GM12878 (cell line): ENCODE measurements around the gene SCYL1. TPM values are rescaled to one million over a fixed set of nuclear protein-coding genes. Genes with fewer than 3 reads are reported as not detected.

Source experiments
- CHD4 ChIP-seq: fragments of 200-600 bp; sonication (generic); IDR thresholded peaks from 2 replicates; pipeline ENCODE4 v1.6.1; 2016; ENCODE audit warnings: mild to moderate bottlenecking
- E2F8 ChIP-seq: fragments of 450-650 bp; IDR thresholded peaks from 2 replicates; pipeline ENCODE4 v1.6.1; 2018; ENCODE audit warnings: mild to moderate bottlenecking, low read depth, moderate library complexity; ENCODE audit not compliant: partially characterized antibody
- HCFC1 ChIP-seq: fragments of 150-350 bp; IDR thresholded peaks from 2 replicates; pipeline ENCODE4 v1.6.1; 2014; ENCODE audit warnings: low read length
- HDGF ChIP-seq: fragments of 450-650 bp; IDR thresholded peaks from 2 replicates; pipeline ENCODE4 v1.6.1; 2016; ENCODE audit warnings: antibody characterized with exemption
- JUNB ChIP-seq: IDR thresholded peaks from 2 replicates; pipeline ENCODE4 v1.6.1; 2016; ENCODE audit warnings: antibody characterized with exemption, mild to moderate bottlenecking
- MEF2B ChIP-seq: fragments of 450-650 bp; IDR thresholded peaks from 2 replicates; pipeline ENCODE4 v1.6.1; 2018; ENCODE audit warnings: mild to moderate bottlenecking, moderate library complexity; ENCODE audit not compliant: partially characterized antibody, poor library complexity, severe bottlenecking
- PBX3 ChIP-seq: IDR thresholded peaks from 2 replicates; pipeline ENCODE4 v1.6.1; 2011; ENCODE audit warnings: mild to moderate bottlenecking, low read depth, low read length, moderate library complexity; ENCODE audit not compliant: insufficient replicate concordance
- POLR2A ChIP-seq: IDR thresholded peaks from 2 replicates; pipeline ENCODE4 v1.6.1; 2011; ENCODE audit warnings: low read depth, mild to moderate bottlenecking, low read length
- RB1 ChIP-seq: fragments of 450-650 bp; formaldehyde crosslinking; IDR thresholded peaks from 2 replicates; pipeline ENCODE4 v1.6.1; 2017; ENCODE audit warnings: mild to moderate bottlenecking, borderline replicate concordance
- SMAD5 ChIP-seq: IDR thresholded peaks from 2 replicates; pipeline ENCODE4 v1.6.1; 2016; ENCODE audit warnings: antibody characterized with exemption, low read depth
- SREBF1 ChIP-seq: IDR thresholded peaks from 2 replicates; pipeline ENCODE4 v1.6.1; 2012; ENCODE audit warnings: mild to moderate bottlenecking, low read length
- TBL1XR1 ChIP-seq: IDR thresholded peaks from 2 replicates; pipeline ENCODE4 v1.6.1; 2012; ENCODE audit warnings: low read depth, low read length, improper control_type of control experiment
- WRNIP1 ChIP-seq: IDR thresholded peaks from 2 replicates; pipeline ENCODE4 v1.6.1; 2011; ENCODE audit warnings: low read depth, low read length, improper control_type of control experiment, borderline replicate concordance
- ZBED1 ChIP-seq: IDR thresholded peaks from 2 replicates; pipeline ENCODE4 v1.6.1; 2016; ENCODE audit warnings: borderline replicate concordance
- polyA plus RNA-seq, 11 experiments: library from polyadenylated mRNA; depleted of rRNA in 4 of 11; unstranded in 6 of 11; stranded (reverse) in 5 of 11; fragments of >200 nt; fragmentation: Nextera tagmentation in 4 of 11; fragmentation: Illumina TruSeq in 1 of 11; extraction: Ambion mirVana in 4 of 11; extraction: Trizol in 1 of 11; gene quantifications; 1 replicate in 1 of 11; 2 replicates in 10 of 11; pipeline versions ENCODE4 v1.2.1 to v1.2.3, GENCODE V29; 2011 to 2016; ENCODE audit warnings: inconsistent platforms in 2 of 11, missing spikeins in 2 of 11, low read depth in 1 of 11
- total RNA-seq, 4 experiments: library from RNA; depleted of rRNA in 3 of 4; stranded (reverse); fragments of >200 nt in 3 of 4; fragmentation: Illumina TruSeq in 1 of 4; extraction: Trizol in 1 of 4; gene quantifications; 2 replicates each; pipeline versions ENCODE4 v1.2.1 to v1.2.3, GENCODE V29; 2013 to 2021
- TF ChIP-seq, protein P1 (sequence below): IDR thresholded peaks from 2 replicates; pipeline ENCODE4 v1.6.1; 2012; ENCODE audit warnings: mild to moderate bottlenecking, low read depth, low read length
- TF ChIP-seq, protein P2 (sequence below): fragments of 450-650 bp; IDR thresholded peaks from 2 replicates; pipeline ENCODE4 v1.6.1; 2017; ENCODE audit warnings: mild to moderate bottlenecking, moderate library complexity
- TF ChIP-seq, protein P3 (sequence below): fragments of 450-650 bp; IDR thresholded peaks from 2 replicates; pipeline ENCODE4 v1.6.1; 2014; ENCODE audit warnings: mild to moderate bottlenecking

SCYL1 gene
- total and polyA plus RNA-seq, 10 of the 15 experiments (the other 5 are each of a cell fraction or from before 2014, with no cell fraction given): 0.80 to 82.7 (median 51.2) TPM

DNA sequence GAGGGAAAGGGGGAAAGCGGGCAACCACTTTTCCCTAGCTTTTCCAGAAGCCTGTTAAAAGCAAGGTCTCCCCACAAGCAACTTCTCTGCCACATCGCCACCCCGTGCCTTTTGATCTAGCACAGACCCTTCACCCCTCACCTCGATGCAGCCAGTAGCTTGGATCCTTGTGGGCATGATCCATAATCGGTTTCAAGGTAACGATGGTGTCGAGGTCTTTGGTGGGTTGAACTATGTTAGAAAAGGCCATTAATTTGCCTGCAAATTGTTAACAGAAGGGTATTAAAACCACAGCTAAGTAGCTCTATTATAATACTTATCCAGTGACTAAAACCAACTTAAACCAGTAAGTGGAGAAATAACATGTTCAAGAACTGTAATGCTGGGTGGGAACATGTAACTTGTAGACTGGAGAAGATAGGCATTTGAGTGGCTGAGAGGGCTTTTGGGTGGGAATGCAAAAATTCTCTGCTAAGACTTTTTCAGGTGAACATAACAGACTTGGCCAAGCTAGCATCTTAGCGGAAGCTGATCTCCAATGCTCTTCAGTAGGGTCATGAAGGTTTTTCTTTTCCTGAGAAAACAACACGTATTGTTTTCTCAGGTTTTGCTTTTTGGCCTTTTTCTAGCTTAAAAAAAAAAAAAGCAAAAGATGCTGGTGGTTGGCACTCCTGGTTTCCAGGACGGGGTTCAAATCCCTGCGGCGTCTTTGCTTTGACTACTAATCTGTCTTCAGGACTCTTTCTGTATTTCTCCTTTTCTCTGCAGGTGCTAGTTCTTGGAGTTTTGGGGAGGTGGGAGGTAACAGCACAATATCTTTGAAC is 19.2 kb upstream of the SCYL1 start (continued):
- TF ChIP-seq JUNB (no peak), POLR2A (peak; percentile 91), WRNIP1 (0 out of 2 replicates have a peak, but pooled peaks have one; percentile 55), RB1 (no peak), SMAD5 (peak; percentile 43; the same call in 1 of the 2 replicates), HCFC1 (no peak), PBX3 (peak; percentile 22), HDGF (no peak), MEF2B (no peak), TBL1XR1 (no peak; the same call in 1 of the 2 replicates), ZBED1 (peak; percentile 12; the same call in 1 of the 2 replicates), E2F8 (no peak), SREBF1 (no peak), CHD4 (no peak)
- TF ChIP-seq, protein P1, sequence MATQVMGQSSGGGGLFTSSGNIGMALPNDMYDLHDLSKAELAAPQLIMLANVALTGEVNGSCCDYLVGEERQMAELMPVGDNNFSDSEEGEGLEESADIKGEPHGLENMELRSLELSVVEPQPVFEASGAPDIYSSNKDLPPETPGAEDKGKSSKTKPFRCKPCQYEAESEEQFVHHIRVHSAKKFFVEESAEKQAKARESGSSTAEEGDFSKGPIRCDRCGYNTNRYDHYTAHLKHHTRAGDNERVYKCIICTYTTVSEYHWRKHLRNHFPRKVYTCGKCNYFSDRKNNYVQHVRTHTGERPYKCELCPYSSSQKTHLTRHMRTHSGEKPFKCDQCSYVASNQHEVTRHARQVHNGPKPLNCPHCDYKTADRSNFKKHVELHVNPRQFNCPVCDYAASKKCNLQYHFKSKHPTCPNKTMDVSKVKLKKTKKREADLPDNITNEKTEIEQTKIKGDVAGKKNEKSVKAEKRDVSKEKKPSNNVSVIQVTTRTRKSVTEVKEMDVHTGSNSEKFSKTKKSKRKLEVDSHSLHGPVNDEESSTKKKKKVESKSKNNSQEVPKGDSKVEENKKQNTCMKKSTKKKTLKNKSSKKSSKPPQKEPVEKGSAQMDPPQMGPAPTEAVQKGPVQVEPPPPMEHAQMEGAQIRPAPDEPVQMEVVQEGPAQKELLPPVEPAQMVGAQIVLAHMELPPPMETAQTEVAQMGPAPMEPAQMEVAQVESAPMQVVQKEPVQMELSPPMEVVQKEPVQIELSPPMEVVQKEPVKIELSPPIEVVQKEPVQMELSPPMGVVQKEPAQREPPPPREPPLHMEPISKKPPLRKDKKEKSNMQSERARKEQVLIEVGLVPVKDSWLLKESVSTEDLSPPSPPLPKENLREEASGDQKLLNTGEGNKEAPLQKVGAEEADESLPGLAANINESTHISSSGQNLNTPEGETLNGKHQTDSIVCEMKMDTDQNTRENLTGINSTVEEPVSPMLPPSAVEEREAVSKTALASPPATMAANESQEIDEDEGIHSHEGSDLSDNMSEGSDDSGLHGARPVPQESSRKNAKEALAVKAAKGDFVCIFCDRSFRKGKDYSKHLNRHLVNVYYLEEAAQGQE: no peak
- TF ChIP-seq, protein P2, sequence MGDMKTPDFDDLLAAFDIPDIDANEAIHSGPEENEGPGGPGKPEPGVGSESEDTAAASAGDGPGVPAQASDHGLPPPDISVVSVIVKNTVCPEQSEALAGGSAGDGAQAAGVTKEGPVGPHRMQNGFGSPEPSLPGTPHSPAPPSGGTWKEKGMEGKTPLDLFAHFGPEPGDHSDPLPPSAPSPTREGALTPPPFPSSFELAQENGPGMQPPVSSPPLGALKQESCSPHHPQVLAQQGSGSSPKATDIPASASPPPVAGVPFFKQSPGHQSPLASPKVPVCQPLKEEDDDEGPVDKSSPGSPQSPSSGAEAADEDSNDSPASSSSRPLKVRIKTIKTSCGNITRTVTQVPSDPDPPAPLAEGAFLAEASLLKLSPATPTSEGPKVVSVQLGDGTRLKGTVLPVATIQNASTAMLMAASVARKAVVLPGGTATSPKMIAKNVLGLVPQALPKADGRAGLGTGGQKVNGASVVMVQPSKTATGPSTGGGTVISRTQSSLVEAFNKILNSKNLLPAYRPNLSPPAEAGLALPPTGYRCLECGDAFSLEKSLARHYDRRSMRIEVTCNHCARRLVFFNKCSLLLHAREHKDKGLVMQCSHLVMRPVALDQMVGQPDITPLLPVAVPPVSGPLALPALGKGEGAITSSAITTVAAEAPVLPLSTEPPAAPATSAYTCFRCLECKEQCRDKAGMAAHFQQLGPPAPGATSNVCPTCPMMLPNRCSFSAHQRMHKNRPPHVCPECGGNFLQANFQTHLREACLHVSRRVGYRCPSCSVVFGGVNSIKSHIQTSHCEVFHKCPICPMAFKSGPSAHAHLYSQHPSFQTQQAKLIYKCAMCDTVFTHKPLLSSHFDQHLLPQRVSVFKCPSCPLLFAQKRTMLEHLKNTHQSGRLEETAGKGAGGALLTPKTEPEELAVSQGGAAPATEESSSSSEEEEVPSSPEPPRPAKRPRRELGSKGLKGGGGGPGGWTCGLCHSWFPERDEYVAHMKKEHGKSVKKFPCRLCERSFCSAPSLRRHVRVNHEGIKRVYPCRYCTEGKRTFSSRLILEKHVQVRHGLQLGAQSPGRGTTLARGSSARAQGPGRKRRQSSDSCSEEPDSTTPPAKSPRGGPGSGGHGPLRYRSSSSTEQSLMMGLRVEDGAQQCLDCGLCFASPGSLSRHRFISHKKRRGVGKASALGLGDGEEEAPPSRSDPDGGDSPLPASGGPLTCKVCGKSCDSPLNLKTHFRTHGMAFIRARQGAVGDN: no peak
- TF ChIP-seq, protein P3, sequence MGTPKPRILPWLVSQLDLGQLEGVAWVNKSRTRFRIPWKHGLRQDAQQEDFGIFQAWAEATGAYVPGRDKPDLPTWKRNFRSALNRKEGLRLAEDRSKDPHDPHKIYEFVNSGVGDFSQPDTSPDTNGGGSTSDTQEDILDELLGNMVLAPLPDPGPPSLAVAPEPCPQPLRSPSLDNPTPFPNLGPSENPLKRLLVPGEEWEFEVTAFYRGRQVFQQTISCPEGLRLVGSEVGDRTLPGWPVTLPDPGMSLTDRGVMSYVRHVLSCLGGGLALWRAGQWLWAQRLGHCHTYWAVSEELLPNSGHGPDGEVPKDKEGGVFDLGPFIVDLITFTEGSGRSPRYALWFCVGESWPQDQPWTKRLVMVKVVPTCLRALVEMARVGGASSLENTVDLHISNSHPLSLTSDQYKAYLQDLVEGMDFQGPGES: no peak
